ENCODE data around the gene F3. TPM values are rescaled to one million over a fixed set of nuclear protein-coding genes. Genes with fewer than 3 reads are reported as not detected.

Gene F3
- polyA plus RNA-seq, 2 of the 4 experiments (the other 2 are of a cell fraction), result 3.2 to 4.4 TPM

DNA sequence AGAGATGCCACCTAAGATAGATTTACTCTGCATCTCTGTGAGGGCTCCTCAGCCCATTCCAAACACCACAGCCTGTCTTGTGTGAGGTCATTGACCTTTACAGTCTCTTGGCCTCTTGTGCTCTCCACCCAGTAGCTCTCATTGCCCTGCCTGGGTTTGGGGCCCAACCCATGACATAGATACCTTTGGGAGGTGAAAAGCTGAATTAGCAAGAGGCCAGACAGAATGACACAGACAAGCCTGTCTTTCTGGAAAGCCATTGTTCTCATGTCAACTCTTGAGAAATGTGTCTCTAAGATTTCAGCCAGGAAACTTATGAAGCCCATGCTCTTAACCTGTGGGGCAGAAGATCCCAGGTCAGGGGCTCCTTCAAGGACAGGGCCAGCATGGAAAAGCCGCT, 18.4 kb upstream of the F3 start:
- TF ChIP-seq, protein P1, sequence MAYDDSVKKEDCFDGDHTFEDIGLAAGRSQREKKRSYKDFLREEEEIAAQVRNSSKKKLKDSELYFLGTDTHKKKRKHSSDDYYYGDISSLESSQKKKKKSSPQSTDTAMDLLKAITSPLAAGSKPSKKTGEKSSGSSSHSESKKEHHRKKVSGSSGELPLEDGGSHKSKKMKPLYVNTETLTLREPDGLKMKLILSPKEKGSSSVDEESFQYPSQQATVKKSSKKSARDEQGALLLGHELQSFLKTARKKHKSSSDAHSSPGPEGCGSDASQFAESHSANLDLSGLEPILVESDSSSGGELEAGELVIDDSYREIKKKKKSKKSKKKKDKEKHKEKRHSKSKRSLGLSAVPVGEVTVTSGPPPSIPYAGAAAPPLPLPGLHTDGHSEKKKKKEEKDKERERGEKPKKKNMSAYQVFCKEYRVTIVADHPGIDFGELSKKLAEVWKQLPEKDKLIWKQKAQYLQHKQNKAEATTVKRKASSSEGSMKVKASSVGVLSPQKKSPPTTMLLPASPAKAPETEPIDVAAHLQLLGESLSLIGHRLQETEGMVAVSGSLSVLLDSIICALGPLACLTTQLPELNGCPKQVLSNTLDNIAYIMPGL (CRISPR knock-in tag; IDR thresholded peaks at IDR 0.05; ENCODE audit: borderline replicate concordance), result no peak
- TF ChIP-seq CHD4 (IDR thresholded peaks at IDR 0.05; ENCODE audit: borderline replicate concordance) (no peak), POLR2A (IDR thresholded peaks at IDR 0.05; ENCODE audit: low read length) (no peak), GATA3 (IDR thresholded peaks at IDR 0.05; ENCODE audit: borderline replicate concordance) (no peak), POLR2AphosphoS2 (conservative IDR thresholded peaks at IDR 0.05; ENCODE audit: low read length) (no peak), ZFP36 (IDR thresholded peaks at IDR 0.05; ENCODE audit: borderline replicate concordance, partially characterized antibody) (no peak), ZSCAN20 (CRISPR knock-in tag; IDR thresholded peaks at IDR 0.05) (no peak), NFE2L2 (conservative IDR thresholded peaks at IDR 0.05; ENCODE audit: low read length) (no peak), HDAC2 (IDR thresholded peaks at IDR 0.05) (no peak), TP53 (CRISPR knock-in tag; IDR thresholded peaks at IDR 0.05) (no peak), HOXB13 (CRISPR knock-in tag; IDR thresholded peaks at IDR 0.05; ENCODE audit: low read depth) (no peak), ZC3H11A (IDR thresholded peaks at IDR 0.05) (no peak)
- TF ChIP-seq, protein P2, sequence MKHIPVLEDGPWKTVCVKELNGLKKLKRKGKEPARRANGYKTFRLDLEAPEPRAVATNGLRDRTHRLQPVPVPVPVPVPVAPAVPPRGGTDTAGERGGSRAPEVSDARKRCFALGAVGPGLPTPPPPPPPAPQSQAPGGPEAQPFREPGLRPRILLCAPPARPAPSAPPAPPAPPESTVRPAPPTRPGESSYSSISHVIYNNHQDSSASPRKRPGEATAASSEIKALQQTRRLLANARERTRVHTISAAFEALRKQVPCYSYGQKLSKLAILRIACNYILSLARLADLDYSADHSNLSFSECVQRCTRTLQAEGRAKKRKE (CRISPR knock-in tag; IDR thresholded peaks at IDR 0.05; ENCODE audit: low read depth), result no peak
- ATAC-seq (no peak), DNase-seq (ENCODE audit: low read depth in 1 of 2, low spot score in 1 of 2) (no peak), FAIRE-seq (no peak)
- no peak overlapping the region for H3K4me3 ChIP-seq
- ChIA-PET CTCF (interaction anchor here (0.7 to 1.3 kb wide), 2 partner anchors 246 to 483 kb away, joined by 3 read pairs; no protein-coding TSS in a partner anchor), POLR2A (no interaction called here)
- 92% methylated on average over 1 of the region's 1 CpG for WGBS (ENCODE audit: missing lambda C conversion rate)
- peaks cover 10% of the 10 kb centered on the region for H3K4me1 ChIP-seq
- no peak overlapping the region for H3K27ac ChIP-seq
- H3K9me3 ChIP-seq, result no peaks in the 10 kb centered on the region
- H3K4me2 ChIP-seq, result no peak overlapping the region

DNA sequence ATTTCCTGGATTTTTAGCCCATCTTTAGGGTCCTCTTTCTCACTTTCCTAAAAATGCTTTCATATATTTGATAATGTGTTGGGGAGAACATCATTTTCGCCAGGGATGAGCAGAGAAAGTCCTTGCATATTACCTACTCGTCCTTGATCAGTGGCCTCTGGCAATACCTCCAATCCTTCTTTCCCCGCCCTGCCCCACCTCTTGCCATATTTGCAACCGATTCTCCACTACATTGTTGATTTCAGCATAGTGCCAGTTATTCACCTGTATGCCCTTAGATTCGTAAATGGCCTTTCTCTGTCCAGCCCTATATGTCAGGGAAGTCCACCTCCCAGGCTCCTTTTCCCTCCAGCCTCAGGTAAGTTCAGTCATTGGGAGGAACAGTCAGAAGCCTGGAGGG, 13.5 kb upstream of the F3 start:
- FAIRE-seq (no peak), ATAC-seq (no peak), DNase-seq (ENCODE audit: low read depth in 1 of 2, low spot score in 1 of 2) (no peak)
- TF ChIP-seq RNF2 (IDR thresholded peaks at IDR 0.05; ENCODE audit: borderline replicate concordance, low read depth), result no peak
- TF ChIP-seq NPAS2 (CRISPR knock-in tag; IDR thresholded peaks at IDR 0.05; ENCODE audit: borderline replicate concordance), result no peak
- TF ChIP-seq FOXS1 (CRISPR knock-in tag; IDR thresholded peaks at IDR 0.05), result no peak
- TF ChIP-seq TFCP2L1 (CRISPR knock-in tag; IDR thresholded peaks at IDR 0.05), result no peak
- TF ChIP-seq ZC3H11A (IDR thresholded peaks at IDR 0.05), result no peak
- no peak for TF ChIP-seq JUNB (IDR thresholded peaks at IDR 0.05)
- TF ChIP-seq EHF (CRISPR knock-in tag; IDR thresholded peaks at IDR 0.05), result no peak
- no peak for TF ChIP-seq CBX8 (IDR thresholded peaks at IDR 0.05)
- TF ChIP-seq EP300 (IDR thresholded peaks at IDR 0.05), result no peak
- no peak for TF ChIP-seq FOSL2 (IDR thresholded peaks at IDR 0.05)
- no peak for TF ChIP-seq FOSL2 (CRISPR knock-in tag; IDR thresholded peaks at IDR 0.05)
- TF ChIP-seq, protein P3, sequence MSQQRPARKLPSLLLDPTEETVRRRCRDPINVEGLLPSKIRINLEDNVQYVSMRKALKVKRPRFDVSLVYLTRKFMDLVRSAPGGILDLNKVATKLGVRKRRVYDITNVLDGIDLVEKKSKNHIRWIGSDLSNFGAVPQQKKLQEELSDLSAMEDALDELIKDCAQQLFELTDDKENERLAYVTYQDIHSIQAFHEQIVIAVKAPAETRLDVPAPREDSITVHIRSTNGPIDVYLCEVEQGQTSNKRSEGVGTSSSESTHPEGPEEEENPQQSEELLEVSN (IDR thresholded peaks at IDR 0.05; ENCODE audit: borderline replicate concordance, low read depth), result no peak
- no peak for TF ChIP-seq ESRRA (IDR thresholded peaks at IDR 0.05; ENCODE audit: borderline replicate concordance, low read length)
- TF ChIP-seq RFX5 (IDR thresholded peaks at IDR 0.05), result no peak
- TF ChIP-seq ZNF302 (CRISPR knock-in tag; IDR thresholded peaks at IDR 0.05), result no peak
- TF ChIP-seq, protein P4, sequence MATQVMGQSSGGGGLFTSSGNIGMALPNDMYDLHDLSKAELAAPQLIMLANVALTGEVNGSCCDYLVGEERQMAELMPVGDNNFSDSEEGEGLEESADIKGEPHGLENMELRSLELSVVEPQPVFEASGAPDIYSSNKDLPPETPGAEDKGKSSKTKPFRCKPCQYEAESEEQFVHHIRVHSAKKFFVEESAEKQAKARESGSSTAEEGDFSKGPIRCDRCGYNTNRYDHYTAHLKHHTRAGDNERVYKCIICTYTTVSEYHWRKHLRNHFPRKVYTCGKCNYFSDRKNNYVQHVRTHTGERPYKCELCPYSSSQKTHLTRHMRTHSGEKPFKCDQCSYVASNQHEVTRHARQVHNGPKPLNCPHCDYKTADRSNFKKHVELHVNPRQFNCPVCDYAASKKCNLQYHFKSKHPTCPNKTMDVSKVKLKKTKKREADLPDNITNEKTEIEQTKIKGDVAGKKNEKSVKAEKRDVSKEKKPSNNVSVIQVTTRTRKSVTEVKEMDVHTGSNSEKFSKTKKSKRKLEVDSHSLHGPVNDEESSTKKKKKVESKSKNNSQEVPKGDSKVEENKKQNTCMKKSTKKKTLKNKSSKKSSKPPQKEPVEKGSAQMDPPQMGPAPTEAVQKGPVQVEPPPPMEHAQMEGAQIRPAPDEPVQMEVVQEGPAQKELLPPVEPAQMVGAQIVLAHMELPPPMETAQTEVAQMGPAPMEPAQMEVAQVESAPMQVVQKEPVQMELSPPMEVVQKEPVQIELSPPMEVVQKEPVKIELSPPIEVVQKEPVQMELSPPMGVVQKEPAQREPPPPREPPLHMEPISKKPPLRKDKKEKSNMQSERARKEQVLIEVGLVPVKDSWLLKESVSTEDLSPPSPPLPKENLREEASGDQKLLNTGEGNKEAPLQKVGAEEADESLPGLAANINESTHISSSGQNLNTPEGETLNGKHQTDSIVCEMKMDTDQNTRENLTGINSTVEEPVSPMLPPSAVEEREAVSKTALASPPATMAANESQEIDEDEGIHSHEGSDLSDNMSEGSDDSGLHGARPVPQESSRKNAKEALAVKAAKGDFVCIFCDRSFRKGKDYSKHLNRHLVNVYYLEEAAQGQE (IDR thresholded peaks at IDR 0.05), result no peak
- TF ChIP-seq, protein P5, sequence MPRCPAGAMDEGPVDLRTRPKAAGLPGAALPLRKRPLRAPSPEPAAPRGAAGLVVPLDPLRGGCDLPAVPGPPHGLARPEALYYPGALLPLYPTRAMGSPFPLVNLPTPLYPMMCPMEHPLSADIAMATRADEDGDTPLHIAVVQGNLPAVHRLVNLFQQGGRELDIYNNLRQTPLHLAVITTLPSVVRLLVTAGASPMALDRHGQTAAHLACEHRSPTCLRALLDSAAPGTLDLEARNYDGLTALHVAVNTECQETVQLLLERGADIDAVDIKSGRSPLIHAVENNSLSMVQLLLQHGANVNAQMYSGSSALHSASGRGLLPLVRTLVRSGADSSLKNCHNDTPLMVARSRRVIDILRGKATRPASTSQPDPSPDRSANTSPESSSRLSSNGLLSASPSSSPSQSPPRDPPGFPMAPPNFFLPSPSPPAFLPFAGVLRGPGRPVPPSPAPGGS (IDR thresholded peaks at IDR 0.05), result no peak
- H3K27ac ChIP-seq, result no peak overlapping the region
- H3K9me3 ChIP-seq, result no peaks in the 10 kb centered on the region
- no peak overlapping the region for H3K4me3 ChIP-seq
- ChIA-PET CTCF (no interaction called here), POLR2A (no interaction called here)
- H3K4me1 ChIP-seq, result peaks cover 11% of the 10 kb centered on the region; the same call in 2 of the 3 replicates
- H3K4me2 ChIP-seq, result no peak overlapping the region
- 84% methylated on average over 5 of the region's 5 CpGs for WGBS (ENCODE audit: missing lambda C conversion rate)
